Prostate gland (tissue), 2 donors: ENCODE data around the gene ATOSA.

Experiments
- POLR2A ChIP-seq: fragments of 450-650 bp; IDR thresholded peaks from one replicate; pipeline ENCODE4 v1.6.1; 2016; ENCODE audit warnings: antibody characterized with exemption, mild to moderate bottlenecking
- POLR2AphosphoS5 ChIP-seq: sonication (generic); formaldehyde crosslinking; IDR thresholded peaks from one replicate; pipeline ENCODE4 v1.6.1; 2017; ENCODE audit warnings: antibody characterized with exemption
- TF ChIP-seq, protein P1 (sequence below), 4 experiments: fragments of 200-600 bp in 2 of 4; fragments of 450-650 bp in 2 of 4; sonication (generic) in 2 of 4; IDR thresholded peaks; 1 replicate in 3 of 4; 2 replicates in 1 of 4; pipeline ENCODE4 v1.5.1; 2016 to 2019; ENCODE audit warnings: antibody characterized with exemption in 4 of 4, mild to moderate bottlenecking in 2 of 4, moderate library complexity in 2 of 4

DNA sequence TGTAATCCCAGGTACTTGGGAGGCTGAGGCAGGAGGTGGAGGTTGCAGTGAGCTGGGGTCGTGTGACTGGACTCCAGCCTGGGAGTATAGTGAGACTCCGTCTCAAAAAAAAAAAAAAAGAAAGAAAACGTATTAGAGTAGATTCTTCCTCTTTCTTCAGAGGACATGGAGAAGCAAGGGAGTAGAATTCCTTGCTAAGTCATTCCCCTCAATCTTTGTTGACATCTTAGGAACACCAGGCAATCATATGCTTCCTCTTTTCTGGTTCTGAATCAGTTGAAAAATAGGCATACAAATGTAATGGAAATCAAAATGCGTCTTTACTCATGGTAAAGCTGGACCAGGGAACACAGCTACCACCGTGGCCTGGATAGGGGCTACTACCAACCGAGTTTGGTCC is 38.3 kb upstream of the ATOSA start:
- TF ChIP-seq POLR2A (no peak), POLR2AphosphoS5 (no peak)
- TF ChIP-seq, protein P1, sequence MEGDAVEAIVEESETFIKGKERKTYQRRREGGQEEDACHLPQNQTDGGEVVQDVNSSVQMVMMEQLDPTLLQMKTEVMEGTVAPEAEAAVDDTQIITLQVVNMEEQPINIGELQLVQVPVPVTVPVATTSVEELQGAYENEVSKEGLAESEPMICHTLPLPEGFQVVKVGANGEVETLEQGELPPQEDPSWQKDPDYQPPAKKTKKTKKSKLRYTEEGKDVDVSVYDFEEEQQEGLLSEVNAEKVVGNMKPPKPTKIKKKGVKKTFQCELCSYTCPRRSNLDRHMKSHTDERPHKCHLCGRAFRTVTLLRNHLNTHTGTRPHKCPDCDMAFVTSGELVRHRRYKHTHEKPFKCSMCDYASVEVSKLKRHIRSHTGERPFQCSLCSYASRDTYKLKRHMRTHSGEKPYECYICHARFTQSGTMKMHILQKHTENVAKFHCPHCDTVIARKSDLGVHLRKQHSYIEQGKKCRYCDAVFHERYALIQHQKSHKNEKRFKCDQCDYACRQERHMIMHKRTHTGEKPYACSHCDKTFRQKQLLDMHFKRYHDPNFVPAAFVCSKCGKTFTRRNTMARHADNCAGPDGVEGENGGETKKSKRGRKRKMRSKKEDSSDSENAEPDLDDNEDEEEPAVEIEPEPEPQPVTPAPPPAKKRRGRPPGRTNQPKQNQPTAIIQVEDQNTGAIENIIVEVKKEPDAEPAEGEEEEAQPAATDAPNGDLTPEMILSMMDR (IDR thresholded peaks at IDR 0.05): no peak
